GM12878 (cell line): Measurements from ENCODE around the gene F12. TPM values are rescaled to one million over a fixed set of nuclear protein-coding genes. Genes with fewer than 3 reads are reported as not detected.

Experiments
- ATAC-seq: fragments of 200-7000 bp; cut with Tn5 transposase; 3 replicates; pipeline ENCODE4 v1.9.1; 2020; ENCODE audit warnings: mild to moderate bottlenecking, moderate library complexity
- BruUV-seq: library from RNA; stranded (reverse); fragments of 400-500 nt; replicated peaks from 2 replicates; lab custom pipeline; 2021; lab: Mats Ljungman, UMichigan
- CTCF ChIA-PET: fragments of 300-600 bp; sonication (Branson Sonifier 250); formaldehyde crosslinking; extraction: SDS; loops from one replicate; lab custom pipeline; 2021; ENCODE audit warnings: inconsistent platforms; lab: Yijun Ruan, JAX
- POLR2A ChIA-PET: fragments of 350-600 bp; formaldehyde crosslinking; extraction: SDS; loops from one replicate; lab custom pipeline; 2021; ENCODE audit warnings: inconsistent platforms; lab: Charles Lee
- RAD21 ChIA-PET: fragments of 300-600 bp; sonication (Branson Sonifier 250); formaldehyde crosslinking; loops from one replicate; lab custom pipeline; 2023; ENCODE audit warnings: antibody characterized with exemption; ENCODE audit not compliant: unreplicated experiment; lab: Charles Lee
- SMC1A ChIA-PET: fragments of 300-600 bp; sonication (Branson Sonifier 250); formaldehyde crosslinking; loops from one replicate; lab custom pipeline; 2023; ENCODE audit not compliant: unreplicated experiment, uncharacterized antibody; lab: Charles Lee
- DNase-seq: peaks from one replicate; pipeline ENCODE4 v3.0.0-alpha.2; 2011; ENCODE audit warnings: low read depth, low spot score
- FAIRE-seq: peaks from 3 replicates; lab custom pipeline; 2011; peaks lifted over from hg19 to GRCh38; lab: Jason Lieb, UNC
- H2AFZ ChIP-seq: 2 replicates; pipeline ENCODE4 v1.6.0; 2011; ENCODE audit warnings: low read depth, low read length, control low read depth; ENCODE audit not compliant: control insufficient read depth
- H3K27ac ChIP-seq: 2 replicates; pipeline ENCODE4 v1.5.1; 2011; ENCODE audit warnings: control low read depth; ENCODE audit not compliant: control insufficient read depth, insufficient read depth
- H3K27me3 ChIP-seq, 2 experiments: replicated peaks in 1 of 2; 2 replicates each; pipeline versions ENCODE4 v1.6.0 to v1.6.1; 2011; ENCODE audit warnings: low read length in 1 of 2; ENCODE audit not compliant: control insufficient read depth in 2 of 2, insufficient read depth in 2 of 2
- H3K36me3 ChIP-seq, 2 experiments: 2 replicates each; pipeline ENCODE4 v1.5.1; 2011; ENCODE audit warnings: low read length in 1 of 2; ENCODE audit not compliant: control insufficient read depth in 2 of 2, insufficient read depth in 2 of 2
- H3K4me1 ChIP-seq: 2 replicates; pipeline ENCODE4 v1.6.1; 2011; ENCODE audit warnings: mild to moderate bottlenecking, low read length, moderate library complexity, mixed read lengths; ENCODE audit not compliant: control insufficient read depth, insufficient read depth
- H3K4me2 ChIP-seq: 2 replicates; pipeline ENCODE4 v1.6.0; 2011; ENCODE audit warnings: control low read depth; ENCODE audit not compliant: control insufficient read depth, insufficient read depth
- H3K4me3 ChIP-seq: fragments of 200-600 bp; sonication (generic); 2 replicates; pipeline ENCODE4 v1.5.1; 2016
- H3K79me2 ChIP-seq: 2 replicates; pipeline ENCODE4 v1.6.0; 2011; ENCODE audit warnings: low read length; ENCODE audit not compliant: control insufficient read depth, insufficient read depth
- H3K9ac ChIP-seq: 2 replicates; pipeline ENCODE4 v1.8.0; 2011; ENCODE audit warnings: low read length, control low read depth, mixed read lengths; ENCODE audit not compliant: control insufficient read depth, insufficient read depth
- H3K9me3 ChIP-seq: replicated peaks from 3 replicates; pipeline ENCODE4 v1.5.1; 2011; ENCODE audit warnings: mild to moderate bottlenecking, low read length; ENCODE audit not compliant: control insufficient read depth, insufficient read depth
- H4K20me1 ChIP-seq: 2 replicates; pipeline ENCODE4 v1.6.0; 2011; ENCODE audit not compliant: control insufficient read depth, insufficient read depth
- CBFB ChIP-seq: IDR thresholded peaks from 2 replicates; pipeline ENCODE4 v1.6.1; 2016; ENCODE audit warnings: antibody characterized with exemption, low read depth
- CREB1 ChIP-seq: IDR thresholded peaks from 2 replicates; pipeline ENCODE4 v1.6.1; 2012; ENCODE audit warnings: low read depth, mild to moderate bottlenecking, inconsistent platforms
- EGR1 ChIP-seq, 2 experiments: IDR thresholded peaks; 1 replicate in 1 of 2; 2 replicates in 1 of 2; pipeline ENCODE4 v1.6.1; 2011 to 2012; ENCODE audit warnings: low read depth in 2 of 2, low read length in 2 of 2, borderline replicate concordance in 1 of 2, mild to moderate bottlenecking in 1 of 2, moderate library complexity in 1 of 2
- FOXM1 ChIP-seq: IDR thresholded peaks from 2 replicates; pipeline ENCODE4 v1.6.1; 2012; ENCODE audit warnings: low read depth, mild to moderate bottlenecking, inconsistent platforms, low read length, moderate library complexity
- HCFC1 ChIP-seq: fragments of 150-350 bp; IDR thresholded peaks from 2 replicates; pipeline ENCODE4 v1.6.1; 2014; ENCODE audit warnings: low read length
- HDAC2 ChIP-seq: fragments of 200-600 bp; sonication (generic); IDR thresholded peaks from 2 replicates; pipeline ENCODE4 v1.6.1; 2017
- IKZF1 ChIP-seq: fragments of 450-650 bp; conservative IDR thresholded peaks from 2 replicates; pipeline ENCODE4 v1.6.1; 2017; ENCODE audit warnings: antibody characterized with exemption, mild to moderate bottlenecking
- MTA3 ChIP-seq: IDR thresholded peaks from 2 replicates; pipeline ENCODE4 v1.6.1; 2012; ENCODE audit warnings: low read length, inconsistent platforms, borderline replicate concordance
- NFIC ChIP-seq: IDR thresholded peaks from 2 replicates; pipeline ENCODE4 v1.6.1; 2012; ENCODE audit warnings: low read depth, mild to moderate bottlenecking, inconsistent platforms, low read length, moderate library complexity
- NFXL1 ChIP-seq: fragments of 450-650 bp; IDR thresholded peaks from 2 replicates; pipeline ENCODE4 v1.6.1; 2017; ENCODE audit warnings: antibody characterized with exemption, mild to moderate bottlenecking, borderline replicate concordance
- NR2C2 ChIP-seq: IDR thresholded peaks from 2 replicates; pipeline ENCODE4 v1.6.1; 2011; ENCODE audit warnings: borderline replicate concordance, low read depth; ENCODE audit not compliant: control insufficient read depth, insufficient read length
- RCOR1 ChIP-seq: conservative IDR thresholded peaks from 2 replicates; pipeline ENCODE4 v1.6.1; 2012; ENCODE audit warnings: low read depth, low read length, improper control_type of control experiment
- SMAD5 ChIP-seq: IDR thresholded peaks from 2 replicates; pipeline ENCODE4 v1.6.1; 2016; ENCODE audit warnings: antibody characterized with exemption, low read depth
- SMARCA5 ChIP-seq: fragments of 450-650 bp; IDR thresholded peaks from 2 replicates; pipeline ENCODE4 v1.6.1; 2017; ENCODE audit warnings: mild to moderate bottlenecking
- SMC3 ChIP-seq: IDR thresholded peaks from 2 replicates; pipeline ENCODE4 v1.6.1; 2011; ENCODE audit warnings: low read length, improper control_type of control experiment, borderline replicate concordance
- ZNF217 ChIP-seq: fragments of 450-650 bp; IDR thresholded peaks from 2 replicates; pipeline ENCODE4 v1.6.1; 2017; ENCODE audit warnings: antibody characterized with exemption, mild to moderate bottlenecking
- WGBS: methylation state at CpG from one replicate; pipeline ENCODE4 v1.1.6; 2016; ENCODE audit warnings: low lambda C conversion rate; ENCODE audit not compliant: insufficient replicate concordance, insufficient coverage; ENCODE audit errors: missing lambda C conversion rate; 5-methylcytosine and 5-hydroxymethylcytosine counted together
- in situ Hi-C: fragments of 300-500 bp; cut with MboI; formaldehyde crosslinking; loops from 9 replicates; pipeline ENCODE4 v1.14.3; 2018; ENCODE audit warnings: mixed read lengths
- intact Hi-C: fragments of 100-400 bp; cut with micrococcal nuclease; formaldehyde crosslinking; loops from one replicate; pipeline ENCODE4 v1.14.2; 2022; ENCODE audit not compliant: unreplicated experiment
- polyA plus RNA-seq, 11 experiments: library from polyadenylated mRNA; depleted of rRNA in 4 of 11; unstranded in 6 of 11; stranded (reverse) in 5 of 11; fragments of >200 nt; fragmentation: Nextera tagmentation in 4 of 11; fragmentation: Illumina TruSeq in 1 of 11; extraction: Ambion mirVana in 4 of 11; extraction: Trizol in 1 of 11; gene quantifications; 1 replicate in 1 of 11; 2 replicates in 10 of 11; pipeline versions ENCODE4 v1.2.1 to v1.2.3, GENCODE V29; 2011 to 2016; ENCODE audit warnings: inconsistent platforms in 2 of 11, missing spikeins in 2 of 11, low read depth in 1 of 11
- total RNA-seq, 4 experiments: library from RNA; depleted of rRNA in 3 of 4; stranded (reverse); fragments of >200 nt in 3 of 4; fragmentation: Illumina TruSeq in 1 of 4; extraction: Trizol in 1 of 4; gene quantifications; 2 replicates each; pipeline versions ENCODE4 v1.2.1 to v1.2.3, GENCODE V29; 2013 to 2021
- TF ChIP-seq, protein P1 (sequence below): fragments of 450-650 bp; formaldehyde crosslinking; IDR thresholded peaks from 2 replicates; pipeline ENCODE4 v1.4.0; 2020; ENCODE audit warnings: mild to moderate bottlenecking, moderate library complexity
- TF ChIP-seq, protein P2 (sequence below): IDR thresholded peaks from 2 replicates; pipeline ENCODE4 v1.6.1; 2011; ENCODE audit warnings: borderline replicate concordance, low read depth, mild to moderate bottlenecking, moderate library complexity, low read length; ENCODE audit not compliant: insufficient read depth, poor library complexity, severe bottlenecking

The F12 gene
- total and polyA plus RNA-seq, 10 of the 15 experiments (the other 5 are each of a cell fraction or from before 2014, with no cell fraction given) = 0.25 to 11.3 (median 5.5) TPM

DNA sequence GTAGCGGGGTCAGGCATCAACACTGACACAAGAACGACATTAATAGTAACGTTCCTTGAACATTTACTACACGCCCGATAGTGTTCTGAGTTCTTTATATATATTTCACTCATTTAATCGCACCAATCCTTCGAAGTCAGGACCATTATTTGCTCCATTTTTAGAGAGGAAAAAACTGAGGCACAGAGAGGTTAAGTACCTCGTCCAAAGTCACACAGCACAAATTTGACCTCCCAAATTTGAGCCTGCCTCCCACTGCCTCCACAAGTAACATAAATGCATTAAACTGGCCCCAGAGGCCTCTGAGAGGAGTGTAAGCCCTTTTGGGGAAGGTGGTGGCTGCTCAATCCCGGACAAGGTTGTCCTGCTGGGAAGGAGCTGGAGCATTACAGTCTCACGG is 45.8 kb downstream of the F12 start:
- Histone ChIP-seq H3K36me3 (peaks cover 7% of the 10 kb centered on the region in 2 experiments; a peak in 3 of 4 replicates), H3K9me3 (no peaks in the 10 kb centered on the region), H4K20me1 (no peaks in the 10 kb centered on the region), H3K79me2 (peaks cover 60% of the 10 kb centered on the region), H2AFZ (0 out of 2 replicates have a peak overlapping the region, but pooled peaks have one; percentile 7), H3K27me3 (no peaks in the 10 kb centered on the region), H3K4me1 (peaks cover 59% of the 10 kb centered on the region), H3K27ac (peak overlapping the region; percentile 91), H3K9ac (peak overlapping the region; percentile 61; the same call in 1 of the 2 replicates), H3K4me2 (peak overlapping the region; percentile 93), H3K4me3 (peak overlapping the region; percentile 63)
- in situ Hi-C loops = no loop called here
- TSS peak; percentile 46 for BruUV-seq
- DNase-seq (no peak), ATAC-seq (no peak; the same call in 2 of the 3 replicates), FAIRE-seq (no peak)
- CTCF ChIA-PET = interaction anchor here (0.7 to 3.7 kb wide), 6 partner anchors 12 to 250 kb away, joined by 3 to 22 read pairs (median 4); partner anchors contain the start of gene LMAN2
- POLR2A ChIA-PET = interaction anchor here (0.6 to 2.8 kb wide), 10 partner anchors 8 to 82 kb away, joined by 3 to 17 read pairs (median 5); partner anchors contain the start of genes GRK6 and LMAN2
- intact Hi-C loops = loop anchor here (5.0 kb wide), 1 partner anchor 51 kb away; the partner anchor contains the start of gene MXD3
- SMC1A ChIA-PET = interaction anchor here (0.9 to 3.7 kb wide), 6 partner anchors 12 to 85 kb away, joined by 3 to 32 read pairs (median 8); partner anchors contain the start of gene LMAN2
- RAD21 ChIA-PET = interaction anchor here (0.9 to 4.4 kb wide), 8 partner anchors 9 to 62 kb away, joined by 3 to 29 read pairs (median 6); partner anchors contain the start of genes GRK6 and LMAN2
- 32% methylated on average over 10 of the region's 10 CpGs for WGBS
- TF ChIP-seq NFIC = no peak
- no peak for TF ChIP-seq SMC3
- no peak for TF ChIP-seq RCOR1
- TF ChIP-seq NR2C2 = no peak
- no peak for TF ChIP-seq EGR1 (IDR thresholded peaks at IDR 0.05; ENCODE audit: borderline replicate concordance in 1 of 2, low read depth in 2 of 2, low read length in 2 of 2)
- no peak for TF ChIP-seq MTA3
- peak; percentile 71; the same call in 1 of the 2 replicates for TF ChIP-seq NFXL1
- TF ChIP-seq IKZF1 = no peak
- TF ChIP-seq SMARCA5 = peak; percentile 97
- TF ChIP-seq HCFC1 = no peak
- TF ChIP-seq, protein P1, sequence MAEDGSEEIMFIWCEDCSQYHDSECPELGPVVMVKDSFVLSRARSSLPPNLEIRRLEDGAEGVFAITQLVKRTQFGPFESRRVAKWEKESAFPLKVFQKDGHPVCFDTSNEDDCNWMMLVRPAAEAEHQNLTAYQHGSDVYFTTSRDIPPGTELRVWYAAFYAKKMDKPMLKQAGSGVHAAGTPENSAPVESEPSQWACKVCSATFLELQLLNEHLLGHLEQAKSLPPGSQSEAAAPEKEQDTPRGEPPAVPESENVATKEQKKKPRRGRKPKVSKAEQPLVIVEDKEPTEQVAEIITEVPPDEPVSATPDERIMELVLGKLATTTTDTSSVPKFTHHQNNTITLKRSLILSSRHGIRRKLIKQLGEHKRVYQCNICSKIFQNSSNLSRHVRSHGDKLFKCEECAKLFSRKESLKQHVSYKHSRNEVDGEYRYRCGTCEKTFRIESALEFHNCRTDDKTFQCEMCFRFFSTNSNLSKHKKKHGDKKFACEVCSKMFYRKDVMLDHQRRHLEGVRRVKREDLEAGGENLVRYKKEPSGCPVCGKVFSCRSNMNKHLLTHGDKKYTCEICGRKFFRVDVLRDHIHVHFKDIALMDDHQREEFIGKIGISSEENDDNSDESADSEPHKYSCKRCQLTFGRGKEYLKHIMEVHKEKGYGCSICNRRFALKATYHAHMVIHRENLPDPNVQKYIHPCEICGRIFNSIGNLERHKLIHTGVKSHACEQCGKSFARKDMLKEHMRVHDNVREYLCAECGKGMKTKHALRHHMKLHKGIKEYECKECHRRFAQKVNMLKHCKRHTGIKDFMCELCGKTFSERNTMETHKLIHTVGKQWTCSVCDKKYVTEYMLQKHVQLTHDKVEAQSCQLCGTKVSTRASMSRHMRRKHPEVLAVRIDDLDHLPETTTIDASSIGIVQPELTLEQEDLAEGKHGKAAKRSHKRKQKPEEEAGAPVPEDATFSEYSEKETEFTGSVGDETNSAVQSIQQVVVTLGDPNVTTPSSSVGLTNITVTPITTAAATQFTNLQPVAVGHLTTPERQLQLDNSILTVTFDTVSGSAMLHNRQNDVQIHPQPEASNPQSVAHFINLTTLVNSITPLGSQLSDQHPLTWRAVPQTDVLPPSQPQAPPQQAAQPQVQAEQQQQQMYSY (CRISPR knock-in tag) = no peak
- TF ChIP-seq CBFB = 0 out of 2 replicates have a peak, but pooled peaks have one; percentile 0
- no peak for TF ChIP-seq SMAD5
- TF ChIP-seq ZNF217 = peak; percentile 75; the same call in 1 of the 2 replicates
- no peak for TF ChIP-seq FOXM1
- no peak for TF ChIP-seq CREB1
- TF ChIP-seq HDAC2 = no peak
- TF ChIP-seq, protein P2, sequence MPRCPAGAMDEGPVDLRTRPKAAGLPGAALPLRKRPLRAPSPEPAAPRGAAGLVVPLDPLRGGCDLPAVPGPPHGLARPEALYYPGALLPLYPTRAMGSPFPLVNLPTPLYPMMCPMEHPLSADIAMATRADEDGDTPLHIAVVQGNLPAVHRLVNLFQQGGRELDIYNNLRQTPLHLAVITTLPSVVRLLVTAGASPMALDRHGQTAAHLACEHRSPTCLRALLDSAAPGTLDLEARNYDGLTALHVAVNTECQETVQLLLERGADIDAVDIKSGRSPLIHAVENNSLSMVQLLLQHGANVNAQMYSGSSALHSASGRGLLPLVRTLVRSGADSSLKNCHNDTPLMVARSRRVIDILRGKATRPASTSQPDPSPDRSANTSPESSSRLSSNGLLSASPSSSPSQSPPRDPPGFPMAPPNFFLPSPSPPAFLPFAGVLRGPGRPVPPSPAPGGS = no peak
